ENCODE results near the gene TXNDC2.

The TXNDC2 gene

GRCh38 chr18:9858642-9859041, 27.1 kb upstream of the TXNDC2 start:
- Histone ChIP-seq H3K36me3 (replicated peaks; ENCODE audit: insufficient read depth, low read length) (no peaks in the 10 kb centered on the region), H2AFZ (ENCODE audit: low read length) (no peak overlapping the region), H3F3A (ENCODE audit: insufficient read depth, low read length) (0 out of 2 replicates have a peak, but pooled peaks cover 4% of the 10 kb centered on the region), H3K4me2 (ENCODE audit: low read depth, low read length) (no peak overlapping the region), H3K27me3 (replicated peaks; ENCODE audit: insufficient read depth, low read length) (no peaks in the 10 kb centered on the region), H3K9ac (ENCODE audit: low read length) (no peak overlapping the region), H3K4me3 (ENCODE audit: low read length) (no peak overlapping the region), H3K9me3 (replicated peaks; ENCODE audit: insufficient read depth, low read length) (no peaks in the 10 kb centered on the region), H3K9me2 (replicated peaks; ENCODE audit: insufficient read depth, low read length) (no peaks in the 10 kb centered on the region), H4K20me1 (ENCODE audit: insufficient read depth, low read length) (no peaks in the 10 kb centered on the region), H3K27ac (ENCODE audit: low read length) (no peak overlapping the region), H3K4me1 (ENCODE audit: low read length) (peaks cover 22% of the 10 kb centered on the region), H3K79me2 (ENCODE audit: low read length) (no peaks in the 10 kb centered on the region)
- no peak for TF ChIP-seq EZH2phosphoT487 (IDR thresholded peaks at IDR 0.05; ENCODE audit: low read length)
- TF ChIP-seq, protein P1, sequence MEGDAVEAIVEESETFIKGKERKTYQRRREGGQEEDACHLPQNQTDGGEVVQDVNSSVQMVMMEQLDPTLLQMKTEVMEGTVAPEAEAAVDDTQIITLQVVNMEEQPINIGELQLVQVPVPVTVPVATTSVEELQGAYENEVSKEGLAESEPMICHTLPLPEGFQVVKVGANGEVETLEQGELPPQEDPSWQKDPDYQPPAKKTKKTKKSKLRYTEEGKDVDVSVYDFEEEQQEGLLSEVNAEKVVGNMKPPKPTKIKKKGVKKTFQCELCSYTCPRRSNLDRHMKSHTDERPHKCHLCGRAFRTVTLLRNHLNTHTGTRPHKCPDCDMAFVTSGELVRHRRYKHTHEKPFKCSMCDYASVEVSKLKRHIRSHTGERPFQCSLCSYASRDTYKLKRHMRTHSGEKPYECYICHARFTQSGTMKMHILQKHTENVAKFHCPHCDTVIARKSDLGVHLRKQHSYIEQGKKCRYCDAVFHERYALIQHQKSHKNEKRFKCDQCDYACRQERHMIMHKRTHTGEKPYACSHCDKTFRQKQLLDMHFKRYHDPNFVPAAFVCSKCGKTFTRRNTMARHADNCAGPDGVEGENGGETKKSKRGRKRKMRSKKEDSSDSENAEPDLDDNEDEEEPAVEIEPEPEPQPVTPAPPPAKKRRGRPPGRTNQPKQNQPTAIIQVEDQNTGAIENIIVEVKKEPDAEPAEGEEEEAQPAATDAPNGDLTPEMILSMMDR (IDR thresholded peaks at IDR 0.05; ENCODE audit: low read length), result no peak
- no peak for TF ChIP-seq EZH2 (optimal IDR thresholded peaks at IDR 0.05; ENCODE audit: low read depth, low read length)
- DNase-seq, result no peak

- Histone ChIP-seq H3K27me3 (replicated peaks; ENCODE audit: insufficient read depth, low read length) (no peaks in the 10 kb centered on the region), H3K4me2 (ENCODE audit: low read depth, low read length) (no peak overlapping the region), H3K36me3 (replicated peaks; ENCODE audit: insufficient read depth, low read length) (no peaks in the 10 kb centered on the region), H3K4me3 (ENCODE audit: low read length) (no peak overlapping the region), H3K79me2 (ENCODE audit: low read length) (no peaks in the 10 kb centered on the region), H3F3A (ENCODE audit: insufficient read depth, low read length) (0 out of 2 replicates have a peak, but pooled peaks cover 4% of the 10 kb centered on the region), H3K4me1 (ENCODE audit: low read length) (peaks cover 22% of the 10 kb centered on the region), H3K9me3 (replicated peaks; ENCODE audit: insufficient read depth, low read length) (no peaks in the 10 kb centered on the region), H3K9me2 (replicated peaks; ENCODE audit: insufficient read depth, low read length) (no peaks in the 10 kb centered on the region), H4K20me1 (ENCODE audit: insufficient read depth, low read length) (no peaks in the 10 kb centered on the region), H3K9ac (ENCODE audit: low read length) (no peak overlapping the region), H3K27ac (ENCODE audit: low read length) (no peak overlapping the region), H2AFZ (ENCODE audit: low read length) (no peak overlapping the region)
- DNase-seq, result no peak
- TF ChIP-seq EZH2phosphoT487 (IDR thresholded peaks at IDR 0.05; ENCODE audit: low read length) (no peak), EZH2 (optimal IDR thresholded peaks at IDR 0.05; ENCODE audit: low read depth, low read length) (no peak)
- TF ChIP-seq, protein P1 (IDR thresholded peaks at IDR 0.05; ENCODE audit: low read length), result no peak
These were observed 26.5 kb upstream of the TXNDC2 start for GRCh38 chr18:9859232-9859631.

DNA sequence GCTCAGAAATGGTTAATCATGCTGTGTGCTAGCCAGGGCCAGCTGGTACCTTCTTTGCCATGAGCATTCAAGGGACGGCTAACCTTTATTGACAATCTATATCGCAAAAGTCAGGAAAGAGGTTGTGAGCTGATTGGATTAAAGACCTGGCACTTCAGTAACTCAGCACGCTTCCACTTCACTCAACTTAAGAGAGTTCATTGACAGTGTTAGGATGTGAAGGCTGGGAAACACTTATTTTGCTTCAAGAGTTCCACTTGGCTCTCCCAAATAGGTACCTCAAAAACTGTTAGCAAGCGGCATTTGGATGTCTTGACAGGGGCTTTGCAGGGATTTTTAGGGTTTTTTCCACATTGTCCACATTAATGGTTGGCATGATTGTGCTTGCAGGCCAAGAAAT, 25.1 kb upstream of the TXNDC2 start:
- Histone ChIP-seq H4K20me1 (ENCODE audit: insufficient read depth, low read length) (no peaks in the 10 kb centered on the region), H3K36me3 (replicated peaks; ENCODE audit: insufficient read depth, low read length) (no peaks in the 10 kb centered on the region), H2AFZ (ENCODE audit: low read length) (no peak overlapping the region), H3K4me1 (ENCODE audit: low read length) (peaks cover 22% of the 10 kb centered on the region), H3K9me3 (replicated peaks; ENCODE audit: insufficient read depth, low read length) (no peaks in the 10 kb centered on the region), H3K9ac (ENCODE audit: low read length) (no peak overlapping the region), H3K27ac (ENCODE audit: low read length) (no peak overlapping the region; the same call in 1 of the 2 replicates), H3K9me2 (replicated peaks; ENCODE audit: insufficient read depth, low read length) (no peaks in the 10 kb centered on the region), H3K4me3 (ENCODE audit: low read length) (no peak overlapping the region), H3K79me2 (ENCODE audit: low read length) (no peaks in the 10 kb centered on the region), H3F3A (ENCODE audit: insufficient read depth, low read length) (0 out of 2 replicates have a peak, but pooled peaks cover 4% of the 10 kb centered on the region), H3K27me3 (replicated peaks; ENCODE audit: insufficient read depth, low read length) (no peaks in the 10 kb centered on the region), H3K4me2 (ENCODE audit: low read depth, low read length) (no peak overlapping the region)
- DNase-seq, result no peak
- TF ChIP-seq, protein P1 (IDR thresholded peaks at IDR 0.05; ENCODE audit: low read length), result no peak
- TF ChIP-seq EZH2phosphoT487 (IDR thresholded peaks at IDR 0.05; ENCODE audit: low read length) (no peak), EZH2 (optimal IDR thresholded peaks at IDR 0.05; ENCODE audit: low read depth, low read length) (no peak)
